HepG2 (cell line): ENCODE data around the gene ZNF221.

Experiments used
- ARID3A ChIP-seq: IDR thresholded peaks from 2 replicates; pipeline ENCODE4 v1.6.1; 2012; ENCODE audit warnings: low read depth, low read length, improper control_type of control experiment
- RFX5 ChIP-seq: IDR thresholded peaks from 2 replicates; pipeline ENCODE4 v1.6.1; 2011; ENCODE audit warnings: low read depth, low read length, improper control_type of control experiment
- TERF1 ChIP-seq: sonication (generic); formaldehyde crosslinking; IDR thresholded peaks from 2 replicates; pipeline ENCODE4 v1.8.0; 2022; ENCODE audit warnings: mild to moderate bottlenecking, missing genetic modification reagents, moderate library complexity
- ZBTB20 ChIP-seq: sonication (generic); formaldehyde crosslinking; IDR thresholded peaks from 2 replicates; pipeline ENCODE4 v1.8.1; 2023; ENCODE audit warnings: missing genetic modification reagents, low read depth, mild to moderate bottlenecking, borderline replicate concordance

- TF ChIP-seq RFX5 (no peak), ARID3A (no peak), TERF1 (CRISPR knock-in tag) (no peak), ZBTB20 (CRISPR knock-in tag) (no peak)
Measured at GRCh38 chr19:44005973-44006372, 54.9 kb downstream of the ZNF221 start.
